ENCODE data around the gene NT5DC2. TPM values are rescaled to one million over a fixed set of nuclear protein-coding genes. Genes with fewer than 3 reads are reported as not detected.

Gene NT5DC2
- total RNA-seq (2021): 377 to 430 TPM (median 417 TPM) in 3 replicates
- Bru-seq, nascent RNA: percentile 79 among the genes with signal in this experiment
- long read RNA-seq, experiment 1, transcript NT5DC2-202 (14 exons, 1,795 nt): major isoform, 750 of 995 reads
- long read RNA-seq, experiment 1, partial matches to known transcripts: 43 of 995 reads
- long read RNA-seq, experiment 1, other reads (novel, unspliced or antisense): 195 of 995 reads
- long read RNA-seq, experiment 2, transcript NT5DC2-202 (14 exons, 1,795 nt): major isoform, 258 of 555 reads
- long read RNA-seq, experiment 2, partial matches to known transcripts: 80 of 555 reads
- long read RNA-seq, experiment 2, other reads (novel, unspliced or antisense): 205 of 555 reads
- long read RNA-seq, experiment 3, partial matches to known transcripts: 2 of 6 reads
- long read RNA-seq, experiment 3, other reads (novel, unspliced or antisense): 2 of 6 reads

DNA sequence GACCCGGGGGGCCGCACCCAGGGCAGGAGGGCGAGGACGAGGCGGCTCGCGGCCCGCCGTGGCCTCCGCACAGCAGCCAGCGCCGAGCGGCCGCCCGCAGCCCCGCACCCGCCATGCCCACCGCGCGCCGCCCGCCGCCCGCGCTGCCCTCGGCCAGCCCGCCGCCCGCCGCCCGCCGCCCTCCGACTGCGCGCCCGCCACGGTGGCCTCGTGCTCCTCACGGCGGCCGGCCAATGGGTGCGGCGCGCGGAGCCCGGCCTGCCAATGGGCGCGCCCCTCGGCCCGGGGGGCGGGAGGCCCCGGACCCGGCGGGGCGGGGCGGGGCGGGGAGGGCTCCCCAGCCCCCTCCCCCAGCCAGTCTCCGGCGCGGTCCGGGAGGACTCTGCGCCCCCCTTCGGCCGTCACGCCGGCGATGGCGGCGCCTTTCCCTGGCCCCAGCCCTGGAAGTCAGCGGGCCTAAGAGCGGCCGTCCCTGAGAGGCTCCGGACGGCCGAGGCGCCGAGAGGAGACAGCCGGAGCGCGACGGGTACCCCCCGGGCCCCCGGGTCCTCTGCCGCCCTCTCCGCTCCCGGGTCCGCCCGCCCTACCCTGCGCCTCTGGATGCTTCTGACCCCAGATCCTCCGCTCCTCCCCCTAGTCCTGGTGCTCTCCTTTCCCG, at the start of gene NT5DC2:
TSS of gene NT5DC2 (minus strand) at position 235 of the 658 bp plus-strand sequence. CDS start at position 115, 120 bp downstream.
- DNase-seq (ENCODE audit: low spot score) (peak; percentile 66), ATAC-seq (peak; percentile 20)
- Mint-ChIP-seq H3K27me3 (ENCODE audit: low read depth) (no peaks in the 10 kb centered on the region), H3K4me3 (peak within 1 kb of the TSS; percentile 85), H3K36me3 (peaks cover 5% of the 10 kb centered on the region), H3K9me3 (no peaks in the 10 kb centered on the region), H3K4me1 (peaks cover 39% of the 10 kb centered on the region), H3K27ac (peak within 1 kb of the TSS; percentile 86)
- ChIA-PET CTCF (no interaction called here), POLR2A (no interaction called here)
- TF ChIP-seq SP1 (CRISPR knock-in tag; conservative IDR thresholded peaks at IDR 0.05) (peak; percentile 27; the same call in 1 of the 2 replicates), ZNF532 (CRISPR knock-in tag; IDR thresholded peaks at IDR 0.05; ENCODE audit: borderline replicate concordance) (no peak), NFYB (CRISPR knock-in tag; conservative IDR thresholded peaks at IDR 0.05; ENCODE audit: low read depth) (peak; percentile 63), GABPB1 (CRISPR knock-in tag; IDR thresholded peaks at IDR 0.05) (0 out of 2 replicates have a peak, but pooled peaks have one; percentile 35), ZSCAN18 (CRISPR knock-in tag; IDR thresholded peaks at IDR 0.05) (no peak), CDX4 (CRISPR knock-in tag; IDR thresholded peaks at IDR 0.05; ENCODE audit: borderline replicate concordance) (no peak), GTF2I (CRISPR knock-in tag; conservative IDR thresholded peaks at IDR 0.05) (no peak), ZNF317 (CRISPR knock-in tag; IDR thresholded peaks at IDR 0.05; ENCODE audit: borderline replicate concordance, low read depth) (no peak), ZNF138 (CRISPR knock-in tag; conservative IDR thresholded peaks at IDR 0.05) (no peak), NFATC4 (CRISPR knock-in tag; IDR thresholded peaks at IDR 0.05) (no peak), NR1H2 (CRISPR knock-in tag; IDR thresholded peaks at IDR 0.05) (no peak), ATF6 (CRISPR knock-in tag; IDR thresholded peaks at IDR 0.05) (no peak), TEAD1 (CRISPR knock-in tag; IDR thresholded peaks at IDR 0.05) (0 out of 2 replicates have a peak, but pooled peaks have one; percentile 51), CREB1 (CRISPR knock-in tag; IDR thresholded peaks at IDR 0.05) (no peak), ZNF121 (CRISPR knock-in tag; IDR thresholded peaks at IDR 0.05) (no peak), CREM (CRISPR knock-in tag; IDR thresholded peaks at IDR 0.05) (no peak)
- TF ChIP-seq, protein P1, sequence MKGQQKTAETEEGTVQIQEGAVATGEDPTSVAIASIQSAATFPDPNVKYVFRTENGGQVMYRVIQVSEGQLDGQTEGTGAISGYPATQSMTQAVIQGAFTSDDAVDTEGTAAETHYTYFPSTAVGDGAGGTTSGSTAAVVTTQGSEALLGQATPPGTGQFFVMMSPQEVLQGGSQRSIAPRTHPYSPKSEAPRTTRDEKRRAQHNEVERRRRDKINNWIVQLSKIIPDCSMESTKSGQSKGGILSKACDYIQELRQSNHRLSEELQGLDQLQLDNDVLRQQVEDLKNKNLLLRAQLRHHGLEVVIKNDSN (CRISPR knock-in tag; IDR thresholded peaks at IDR 0.05): no peak
- TF ChIP-seq, protein P2, sequence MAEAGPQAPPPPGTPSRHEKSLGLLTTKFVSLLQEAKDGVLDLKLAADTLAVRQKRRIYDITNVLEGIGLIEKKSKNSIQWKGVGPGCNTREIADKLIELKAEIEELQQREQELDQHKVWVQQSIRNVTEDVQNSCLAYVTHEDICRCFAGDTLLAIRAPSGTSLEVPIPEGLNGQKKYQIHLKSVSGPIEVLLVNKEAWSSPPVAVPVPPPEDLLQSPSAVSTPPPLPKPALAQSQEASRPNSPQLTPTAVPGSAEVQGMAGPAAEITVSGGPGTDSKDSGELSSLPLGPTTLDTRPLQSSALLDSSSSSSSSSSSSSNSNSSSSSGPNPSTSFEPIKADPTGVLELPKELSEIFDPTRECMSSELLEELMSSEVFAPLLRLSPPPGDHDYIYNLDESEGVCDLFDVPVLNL (CRISPR knock-in tag; IDR thresholded peaks at IDR 0.05; ENCODE audit: borderline replicate concordance, low read depth): no peak
- TF ChIP-seq, protein P3, sequence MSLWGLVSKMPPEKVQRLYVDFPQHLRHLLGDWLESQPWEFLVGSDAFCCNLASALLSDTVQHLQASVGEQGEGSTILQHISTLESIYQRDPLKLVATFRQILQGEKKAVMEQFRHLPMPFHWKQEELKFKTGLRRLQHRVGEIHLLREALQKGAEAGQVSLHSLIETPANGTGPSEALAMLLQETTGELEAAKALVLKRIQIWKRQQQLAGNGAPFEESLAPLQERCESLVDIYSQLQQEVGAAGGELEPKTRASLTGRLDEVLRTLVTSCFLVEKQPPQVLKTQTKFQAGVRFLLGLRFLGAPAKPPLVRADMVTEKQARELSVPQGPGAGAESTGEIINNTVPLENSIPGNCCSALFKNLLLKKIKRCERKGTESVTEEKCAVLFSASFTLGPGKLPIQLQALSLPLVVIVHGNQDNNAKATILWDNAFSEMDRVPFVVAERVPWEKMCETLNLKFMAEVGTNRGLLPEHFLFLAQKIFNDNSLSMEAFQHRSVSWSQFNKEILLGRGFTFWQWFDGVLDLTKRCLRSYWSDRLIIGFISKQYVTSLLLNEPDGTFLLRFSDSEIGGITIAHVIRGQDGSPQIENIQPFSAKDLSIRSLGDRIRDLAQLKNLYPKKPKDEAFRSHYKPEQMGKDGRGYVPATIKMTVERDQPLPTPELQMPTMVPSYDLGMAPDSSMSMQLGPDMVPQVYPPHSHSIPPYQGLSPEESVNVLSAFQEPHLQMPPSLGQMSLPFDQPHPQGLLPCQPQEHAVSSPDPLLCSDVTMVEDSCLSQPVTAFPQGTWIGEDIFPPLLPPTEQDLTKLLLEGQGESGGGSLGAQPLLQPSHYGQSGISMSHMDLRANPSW (CRISPR knock-in tag; conservative IDR thresholded peaks at IDR 0.05; ENCODE audit: low read depth): no peak
- TF ChIP-seq, protein P4, sequence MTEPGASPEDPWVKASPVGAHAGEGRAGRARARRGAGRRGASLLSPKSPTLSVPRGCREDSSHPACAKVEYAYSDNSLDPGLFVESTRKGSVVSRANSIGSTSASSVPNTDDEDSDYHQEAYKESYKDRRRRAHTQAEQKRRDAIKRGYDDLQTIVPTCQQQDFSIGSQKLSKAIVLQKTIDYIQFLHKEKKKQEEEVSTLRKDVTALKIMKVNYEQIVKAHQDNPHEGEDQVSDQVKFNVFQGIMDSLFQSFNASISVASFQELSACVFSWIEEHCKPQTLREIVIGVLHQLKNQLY (CRISPR knock-in tag; IDR thresholded peaks at IDR 0.05): no peak

All from WTC11 (cell line).